GM12878 (cell line): Measurements from ENCODE around the gene HSF2BP. TPM values are rescaled to one million over a fixed set of nuclear protein-coding genes. Genes with fewer than 3 reads are reported as not detected.

Source experiments
- ATAC-seq: fragments of 200-7000 bp; cut with Tn5 transposase; 3 replicates; pipeline ENCODE4 v1.9.1; 2020; ENCODE audit warnings: mild to moderate bottlenecking, moderate library complexity
- BruUV-seq: library from RNA; stranded (reverse); fragments of 400-500 nt; replicated peaks from 2 replicates; lab custom pipeline; 2021; lab: Mats Ljungman, UMichigan
- CTCF ChIA-PET: fragments of 300-600 bp; sonication (Branson Sonifier 250); formaldehyde crosslinking; extraction: SDS; loops from one replicate; lab custom pipeline; 2021; ENCODE audit warnings: inconsistent platforms; lab: Yijun Ruan, JAX
- POLR2A ChIA-PET: fragments of 350-600 bp; formaldehyde crosslinking; extraction: SDS; loops from one replicate; lab custom pipeline; 2021; ENCODE audit warnings: inconsistent platforms; lab: Charles Lee
- RAD21 ChIA-PET: fragments of 300-600 bp; sonication (Branson Sonifier 250); formaldehyde crosslinking; loops from one replicate; lab custom pipeline; 2023; ENCODE audit warnings: antibody characterized with exemption; ENCODE audit not compliant: unreplicated experiment; lab: Charles Lee
- SMC1A ChIA-PET: fragments of 300-600 bp; sonication (Branson Sonifier 250); formaldehyde crosslinking; loops from one replicate; lab custom pipeline; 2023; ENCODE audit not compliant: unreplicated experiment, uncharacterized antibody; lab: Charles Lee
- DNase-seq: peaks from one replicate; pipeline ENCODE4 v3.0.0-alpha.2; 2011; ENCODE audit warnings: low read depth, low spot score
- FAIRE-seq: peaks from 3 replicates; lab custom pipeline; 2011; peaks lifted over from hg19 to GRCh38; lab: Jason Lieb, UNC
- H2AFZ ChIP-seq: 2 replicates; pipeline ENCODE4 v1.6.0; 2011; ENCODE audit warnings: low read depth, low read length, control low read depth; ENCODE audit not compliant: control insufficient read depth
- H3K27ac ChIP-seq: 2 replicates; pipeline ENCODE4 v1.5.1; 2011; ENCODE audit warnings: control low read depth; ENCODE audit not compliant: control insufficient read depth, insufficient read depth
- H3K27me3 ChIP-seq, 2 experiments: replicated peaks in 1 of 2; 2 replicates each; pipeline versions ENCODE4 v1.6.0 to v1.6.1; 2011; ENCODE audit warnings: low read length in 1 of 2; ENCODE audit not compliant: control insufficient read depth in 2 of 2, insufficient read depth in 2 of 2
- H3K36me3 ChIP-seq, 2 experiments: 2 replicates each; pipeline ENCODE4 v1.5.1; 2011; ENCODE audit warnings: low read length in 1 of 2; ENCODE audit not compliant: control insufficient read depth in 2 of 2, insufficient read depth in 2 of 2
- H3K4me1 ChIP-seq: 2 replicates; pipeline ENCODE4 v1.6.1; 2011; ENCODE audit warnings: mild to moderate bottlenecking, low read length, moderate library complexity, mixed read lengths; ENCODE audit not compliant: control insufficient read depth, insufficient read depth
- H3K4me2 ChIP-seq: 2 replicates; pipeline ENCODE4 v1.6.0; 2011; ENCODE audit warnings: control low read depth; ENCODE audit not compliant: control insufficient read depth, insufficient read depth
- H3K4me3 ChIP-seq: fragments of 200-600 bp; sonication (generic); 2 replicates; pipeline ENCODE4 v1.5.1; 2016
- H3K79me2 ChIP-seq: 2 replicates; pipeline ENCODE4 v1.6.0; 2011; ENCODE audit warnings: low read length; ENCODE audit not compliant: control insufficient read depth, insufficient read depth
- H3K9ac ChIP-seq: 2 replicates; pipeline ENCODE4 v1.8.0; 2011; ENCODE audit warnings: low read length, control low read depth, mixed read lengths; ENCODE audit not compliant: control insufficient read depth, insufficient read depth
- H3K9me3 ChIP-seq: replicated peaks from 3 replicates; pipeline ENCODE4 v1.5.1; 2011; ENCODE audit warnings: mild to moderate bottlenecking, low read length; ENCODE audit not compliant: control insufficient read depth, insufficient read depth
- H4K20me1 ChIP-seq: 2 replicates; pipeline ENCODE4 v1.6.0; 2011; ENCODE audit not compliant: control insufficient read depth, insufficient read depth
- BACH1 ChIP-seq: fragments of 450-650 bp; IDR thresholded peaks from 2 replicates; pipeline ENCODE4 v1.6.1; 2017; ENCODE audit warnings: mild to moderate bottlenecking, borderline replicate concordance
- CEBPZ ChIP-seq: fragments of 150-350 bp; IDR thresholded peaks from 2 replicates; pipeline ENCODE4 v1.6.1; 2016; ENCODE audit warnings: low read depth, low read length
- CREM ChIP-seq: IDR thresholded peaks from 2 replicates; pipeline ENCODE4 v1.6.1; 2014; ENCODE audit warnings: antibody characterized with exemption, low read depth
- E2F8 ChIP-seq: fragments of 450-650 bp; IDR thresholded peaks from 2 replicates; pipeline ENCODE4 v1.6.1; 2018; ENCODE audit warnings: mild to moderate bottlenecking, low read depth, moderate library complexity; ENCODE audit not compliant: partially characterized antibody
- RAD21 ChIP-seq: IDR thresholded peaks from 2 replicates; pipeline ENCODE4 v1.6.1; 2011; ENCODE audit warnings: mild to moderate bottlenecking, low read depth, low read length, moderate library complexity; ENCODE audit not compliant: insufficient read depth
- RFX5 ChIP-seq: IDR thresholded peaks from 2 replicates; pipeline ENCODE4 v1.6.1; 2011; ENCODE audit warnings: low read depth, low read length, improper control_type of control experiment
- SIN3A ChIP-seq: IDR thresholded peaks from 2 replicates; pipeline ENCODE4 v1.6.1; 2012; ENCODE audit warnings: low read depth, low read length, improper control_type of control experiment
- SMAD1 ChIP-seq: fragments of 450-650 bp; IDR thresholded peaks from 2 replicates; pipeline ENCODE4 v1.6.1; 2018; ENCODE audit warnings: mild to moderate bottlenecking, low read depth; ENCODE audit not compliant: partially characterized antibody
- ZNF384 ChIP-seq: IDR thresholded peaks from 2 replicates; pipeline ENCODE4 v1.6.1; 2012; ENCODE audit warnings: low read depth, mild to moderate bottlenecking, low read length, improper control_type of control experiment, borderline replicate concordance
- WGBS: methylation state at CpG from one replicate; pipeline ENCODE4 v1.1.6; 2016; ENCODE audit warnings: low lambda C conversion rate; ENCODE audit not compliant: insufficient replicate concordance, insufficient coverage; ENCODE audit errors: missing lambda C conversion rate; 5-methylcytosine and 5-hydroxymethylcytosine counted together
- in situ Hi-C: fragments of 300-500 bp; cut with MboI; formaldehyde crosslinking; loops from 9 replicates; pipeline ENCODE4 v1.14.3; 2018; ENCODE audit warnings: mixed read lengths
- intact Hi-C: fragments of 100-400 bp; cut with micrococcal nuclease; formaldehyde crosslinking; loops from one replicate; pipeline ENCODE4 v1.14.2; 2022; ENCODE audit not compliant: unreplicated experiment
- polyA plus RNA-seq, 11 experiments: library from polyadenylated mRNA; depleted of rRNA in 4 of 11; unstranded in 6 of 11; stranded (reverse) in 5 of 11; fragments of >200 nt; fragmentation: Nextera tagmentation in 4 of 11; fragmentation: Illumina TruSeq in 1 of 11; extraction: Ambion mirVana in 4 of 11; extraction: Trizol in 1 of 11; gene quantifications; 1 replicate in 1 of 11; 2 replicates in 10 of 11; pipeline versions ENCODE4 v1.2.1 to v1.2.3, GENCODE V29; 2011 to 2016; ENCODE audit warnings: inconsistent platforms in 2 of 11, missing spikeins in 2 of 11, low read depth in 1 of 11
- total RNA-seq, 4 experiments: library from RNA; depleted of rRNA in 3 of 4; stranded (reverse); fragments of >200 nt in 3 of 4; fragmentation: Illumina TruSeq in 1 of 4; extraction: Trizol in 1 of 4; gene quantifications; 2 replicates each; pipeline versions ENCODE4 v1.2.1 to v1.2.3, GENCODE V29; 2013 to 2021
- TF ChIP-seq, protein P1 (sequence below): IDR thresholded peaks from 2 replicates; pipeline ENCODE4 v1.6.1; 2011; ENCODE audit warnings: mild to moderate bottlenecking, low read depth, low read length, moderate library complexity; ENCODE audit not compliant: insufficient replicate concordance
- TF ChIP-seq, protein P2 (sequence below): IDR thresholded peaks from 2 replicates; pipeline ENCODE4 v1.6.1; 2012; ENCODE audit warnings: low read depth, low read length, improper control_type of control experiment
- TF ChIP-seq, protein P3 (sequence below): fragments of 450-650 bp; conservative IDR thresholded peaks from 2 replicates; pipeline ENCODE4 v1.6.1; 2017; ENCODE audit warnings: mild to moderate bottlenecking, moderate library complexity

Gene HSF2BP
- total and polyA plus RNA-seq, 10 of the 15 experiments (the other 5 are each of a cell fraction or from before 2014, with no cell fraction given): 0.07 to 0.81 (median 0.35) TPM

- CTCF ChIA-PET: interaction anchor here (0.9 kb wide), 1 partner anchor 19 kb away, joined by 4 read pairs; no protein-coding TSS in a partner anchor
- DNase-seq: no peak
- WGBS: 73% methylated on average over 13 of the region's 14 CpGs
- TF ChIP-seq E2F8 (no peak), RFX5 (no peak), SMAD1 (no peak), CEBPZ (no peak), SIN3A (no peak), ZNF384 (no peak), CREM (no peak), RAD21 (no peak), BACH1 (no peak)
- TF ChIP-seq, protein P1, sequence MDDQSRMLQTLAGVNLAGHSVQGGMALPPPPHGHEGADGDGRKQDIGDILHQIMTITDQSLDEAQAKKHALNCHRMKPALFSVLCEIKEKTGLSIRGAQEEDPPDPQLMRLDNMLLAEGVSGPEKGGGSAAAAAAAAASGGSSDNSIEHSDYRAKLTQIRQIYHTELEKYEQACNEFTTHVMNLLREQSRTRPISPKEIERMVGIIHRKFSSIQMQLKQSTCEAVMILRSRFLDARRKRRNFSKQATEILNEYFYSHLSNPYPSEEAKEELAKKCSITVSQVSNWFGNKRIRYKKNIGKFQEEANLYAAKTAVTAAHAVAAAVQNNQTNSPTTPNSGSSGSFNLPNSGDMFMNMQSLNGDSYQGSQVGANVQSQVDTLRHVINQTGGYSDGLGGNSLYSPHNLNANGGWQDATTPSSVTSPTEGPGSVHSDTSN: no peak
- TF ChIP-seq, protein P2, sequence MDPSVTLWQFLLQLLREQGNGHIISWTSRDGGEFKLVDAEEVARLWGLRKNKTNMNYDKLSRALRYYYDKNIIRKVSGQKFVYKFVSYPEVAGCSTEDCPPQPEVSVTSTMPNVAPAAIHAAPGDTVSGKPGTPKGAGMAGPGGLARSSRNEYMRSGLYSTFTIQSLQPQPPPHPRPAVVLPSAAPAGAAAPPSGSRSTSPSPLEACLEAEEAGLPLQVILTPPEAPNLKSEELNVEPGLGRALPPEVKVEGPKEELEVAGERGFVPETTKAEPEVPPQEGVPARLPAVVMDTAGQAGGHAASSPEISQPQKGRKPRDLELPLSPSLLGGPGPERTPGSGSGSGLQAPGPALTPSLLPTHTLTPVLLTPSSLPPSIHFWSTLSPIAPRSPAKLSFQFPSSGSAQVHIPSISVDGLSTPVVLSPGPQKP: no peak
- TF ChIP-seq, protein P3, sequence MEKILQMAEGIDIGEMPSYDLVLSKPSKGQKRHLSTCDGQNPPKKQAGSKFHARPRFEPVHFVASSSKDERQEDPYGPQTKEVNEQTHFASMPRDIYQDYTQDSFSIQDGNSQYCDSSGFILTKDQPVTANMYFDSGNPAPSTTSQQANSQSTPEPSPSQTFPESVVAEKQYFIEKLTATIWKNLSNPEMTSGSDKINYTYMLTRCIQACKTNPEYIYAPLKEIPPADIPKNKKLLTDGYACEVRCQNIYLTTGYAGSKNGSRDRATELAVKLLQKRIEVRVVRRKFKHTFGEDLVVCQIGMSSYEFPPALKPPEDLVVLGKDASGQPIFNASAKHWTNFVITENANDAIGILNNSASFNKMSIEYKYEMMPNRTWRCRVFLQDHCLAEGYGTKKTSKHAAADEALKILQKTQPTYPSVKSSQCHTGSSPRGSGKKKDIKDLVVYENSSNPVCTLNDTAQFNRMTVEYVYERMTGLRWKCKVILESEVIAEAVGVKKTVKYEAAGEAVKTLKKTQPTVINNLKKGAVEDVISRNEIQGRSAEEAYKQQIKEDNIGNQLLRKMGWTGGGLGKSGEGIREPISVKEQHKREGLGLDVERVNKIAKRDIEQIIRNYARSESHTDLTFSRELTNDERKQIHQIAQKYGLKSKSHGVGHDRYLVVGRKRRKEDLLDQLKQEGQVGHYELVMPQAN: no peak
Observed at GRCh38 chr21:43631411-43632107, 27.7 kb downstream of the HSF2BP start.

More at GRCh38 chr21:43631411-43632107, 27.7 kb downstream of the HSF2BP start:
- Histone ChIP-seq H3K79me2 (no peaks in the 10 kb centered on the region), H3K36me3 (no peaks in the 10 kb centered on the region), H3K4me1 (no peaks in the 10 kb centered on the region), H3K4me2 (no peak overlapping the region), H3K4me3 (no peak overlapping the region), H3K27me3 (no peaks in the 10 kb centered on the region; a peak in 1 of 4 replicates), H3K9ac (no peak overlapping the region), H3K27ac (no peak overlapping the region), H4K20me1 (no peaks in the 10 kb centered on the region), H3K9me3 (peaks cover 5% of the 10 kb centered on the region; the same call in 1 of the 3 replicates), H2AFZ (no peak overlapping the region)
- ChIA-PET SMC1A (no interaction called here), POLR2A (no interaction called here), RAD21 (no interaction called here)
- ATAC-seq (no peak), FAIRE-seq (no peak)
- intact Hi-C loops: no loop called here
- BruUV-seq: no TSS peak
- in situ Hi-C loops: no loop called here
